NT2/D1 (cell line): ENCODE results near the gene SLC44A3.

Experiments
- DNase-seq: peaks from one replicate; pipeline ENCODE4 v3.0.0-alpha.2; 2011; ENCODE audit warnings: low read depth, low spot score
- H3K27me3 ChIP-seq: 2 replicates; pipeline ENCODE4 v1.6.0; 2011; ENCODE audit warnings: mild to moderate bottlenecking; ENCODE audit not compliant: insufficient read length, insufficient read depth
- H3K36me3 ChIP-seq: 2 replicates; pipeline ENCODE4 v1.6.1; 2011; ENCODE audit warnings: mild to moderate bottlenecking, low read length, mixed read lengths; ENCODE audit not compliant: insufficient read depth, insufficient read length
- H3K4me1 ChIP-seq: 2 replicates; pipeline ENCODE4 v1.5.1; 2011; ENCODE audit not compliant: insufficient read depth, insufficient read length
- H3K4me3 ChIP-seq: 2 replicates; pipeline ENCODE4 v1.5.1; 2011; ENCODE audit warnings: low read depth; ENCODE audit not compliant: insufficient read length
- H3K9ac ChIP-seq: 2 replicates; pipeline ENCODE4 v1.6.0; 2011; ENCODE audit warnings: low read depth; ENCODE audit not compliant: insufficient read length
- H3K9me3 ChIP-seq: 2 replicates; pipeline ENCODE4 v1.5.1; 2011; ENCODE audit warnings: mild to moderate bottlenecking, low read length; ENCODE audit not compliant: insufficient read depth
- SUZ12 ChIP-seq: IDR thresholded peaks from 2 replicates; pipeline ENCODE4 v1.6.1; 2011; ENCODE audit not compliant: insufficient read length, insufficient read depth; ENCODE audit errors: extremely low read depth
- YY1 ChIP-seq: IDR thresholded peaks from 2 replicates; pipeline ENCODE4 v1.6.1; 2011; ENCODE audit not compliant: insufficient read length, insufficient read depth
- ZNF274 ChIP-seq: IDR thresholded peaks from 2 replicates; pipeline ENCODE4 v1.6.1; 2011; ENCODE audit warnings: mild to moderate bottlenecking, low read depth, low read length

SLC44A3 gene

DNA sequence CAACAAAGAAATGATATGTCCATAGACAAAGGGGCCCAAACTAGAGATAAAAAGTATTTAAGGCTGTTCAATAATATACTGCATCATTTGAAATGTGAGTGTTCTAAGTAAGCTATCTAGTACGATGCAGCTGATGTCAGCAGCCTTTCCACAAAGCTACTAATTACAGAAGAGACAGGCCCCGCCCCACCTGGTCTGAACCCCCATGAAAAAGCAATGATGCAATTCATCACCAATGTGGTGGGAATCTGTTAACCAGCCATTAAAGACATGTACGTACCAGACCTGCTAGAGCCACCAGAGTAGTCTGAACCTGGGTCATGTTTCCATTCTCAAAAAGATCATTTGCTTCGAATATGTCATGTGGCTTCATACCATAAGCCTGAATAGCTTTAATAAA lies 81.7 kb downstream of the SLC44A3 start:
- H3K9me3 ChIP-seq: no peaks in the 10 kb centered on the region
- no peaks in the 10 kb centered on the region for H3K4me1 ChIP-seq
- TF ChIP-seq YY1 (no peak), SUZ12 (no peak), ZNF274 (no peak)
- H3K9ac ChIP-seq: no peak overlapping the region
- H3K4me3 ChIP-seq: no peak overlapping the region
- DNase-seq: no peak
- H3K27me3 ChIP-seq: no peaks in the 10 kb centered on the region
- peaks cover 83% of the 10 kb centered on the region for H3K36me3 ChIP-seq

DNA sequence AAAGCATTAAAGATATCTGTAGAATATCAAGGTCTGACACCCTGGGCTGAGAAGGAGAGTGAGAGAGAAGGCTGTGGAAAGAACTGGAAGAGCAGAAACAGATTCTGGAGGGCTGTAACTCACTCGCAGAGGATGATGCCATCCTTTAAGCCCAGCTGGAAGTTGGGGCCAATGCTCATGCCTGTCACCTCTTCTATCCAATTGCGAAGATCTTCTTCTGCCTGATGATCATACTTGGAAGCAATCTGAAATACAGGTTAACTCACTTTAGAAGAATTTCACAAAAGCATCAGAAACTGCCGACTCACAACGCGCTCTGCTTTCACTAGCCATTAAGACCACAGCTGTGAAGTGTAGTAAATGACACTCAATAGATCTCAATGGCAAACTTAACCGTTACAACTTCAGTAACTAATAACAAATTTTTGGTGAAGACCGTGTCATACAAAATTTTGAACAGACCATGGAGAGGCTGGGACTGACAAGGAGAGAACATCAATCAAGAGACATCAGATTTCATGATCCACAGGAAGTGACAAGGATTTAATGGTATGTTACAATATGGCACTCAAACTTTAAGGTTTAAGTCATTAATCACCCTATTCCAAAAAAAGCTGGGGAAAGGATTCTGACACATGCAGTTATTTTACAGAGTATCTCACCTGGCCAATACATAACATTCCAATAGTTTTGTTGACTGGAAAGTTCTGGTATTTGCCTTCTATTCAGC lies 83.3 kb downstream of the SLC44A3 start:
- H3K9ac ChIP-seq: no peak overlapping the region
- H3K9me3 ChIP-seq: no peaks in the 10 kb centered on the region
- no peaks in the 10 kb centered on the region for H3K27me3 ChIP-seq
- H3K4me3 ChIP-seq: no peak overlapping the region
- peaks cover 79% of the 10 kb centered on the region for H3K36me3 ChIP-seq
- DNase-seq: no peak
- TF ChIP-seq SUZ12 (no peak), ZNF274 (no peak), YY1 (no peak)
- peaks cover 4% of the 10 kb centered on the region for H3K4me1 ChIP-seq

GRCh38 chr1:94905207-94905606 lies 85.0 kb downstream of the SLC44A3 start:
- peaks cover 4% of the 10 kb centered on the region for H3K4me1 ChIP-seq
- DNase-seq: no peak
- H3K36me3 ChIP-seq: peaks cover 73% of the 10 kb centered on the region
- no peaks in the 10 kb centered on the region for H3K27me3 ChIP-seq
- no peaks in the 10 kb centered on the region for H3K9me3 ChIP-seq
- no peak overlapping the region for H3K9ac ChIP-seq
- TF ChIP-seq SUZ12 (no peak), ZNF274 (no peak), YY1 (no peak)
- H3K4me3 ChIP-seq: no peak overlapping the region

DNA sequence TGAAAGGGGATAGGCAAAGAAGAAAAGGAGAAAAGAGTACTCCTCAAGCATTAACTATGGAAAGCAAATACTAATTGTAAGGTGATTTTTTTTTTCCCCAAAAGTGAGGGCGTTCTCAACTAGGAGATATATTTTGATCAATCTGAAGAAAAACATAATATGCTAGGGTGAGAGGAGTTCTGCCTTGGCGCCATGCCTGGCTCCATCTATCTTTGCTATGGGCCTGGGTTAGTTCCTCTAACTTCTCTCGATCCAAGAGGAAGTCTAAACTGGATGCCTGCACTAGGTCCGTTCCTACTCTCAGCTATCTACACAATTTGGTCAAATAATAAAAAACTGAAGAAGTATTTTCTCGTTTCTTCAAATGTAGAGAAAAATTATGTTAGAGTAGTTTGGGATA lies 86.2 kb downstream of the SLC44A3 start:
- Histone ChIP-seq H3K27me3 (no peaks in the 10 kb centered on the region), H3K4me3 (no peak overlapping the region), H3K9me3 (no peaks in the 10 kb centered on the region), H3K9ac (no peak overlapping the region), H3K36me3 (peaks cover 74% of the 10 kb centered on the region), H3K4me1 (peaks cover 8% of the 10 kb centered on the region)
- no peak for TF ChIP-seq SUZ12
- no peak for DNase-seq

GRCh38 chr1:94907136-94907535 lies 87.0 kb downstream of the SLC44A3 start:
- Histone ChIP-seq H3K36me3 (peaks cover 69% of the 10 kb centered on the region), H3K9ac (no peak overlapping the region), H3K27me3 (no peaks in the 10 kb centered on the region), H3K4me3 (no peak overlapping the region), H3K9me3 (no peaks in the 10 kb centered on the region), H3K4me1 (peaks cover 8% of the 10 kb centered on the region)
- DNase-seq: no peak
- no peak for TF ChIP-seq ZNF274
- no peak for TF ChIP-seq YY1
- no peak for TF ChIP-seq SUZ12

DNA sequence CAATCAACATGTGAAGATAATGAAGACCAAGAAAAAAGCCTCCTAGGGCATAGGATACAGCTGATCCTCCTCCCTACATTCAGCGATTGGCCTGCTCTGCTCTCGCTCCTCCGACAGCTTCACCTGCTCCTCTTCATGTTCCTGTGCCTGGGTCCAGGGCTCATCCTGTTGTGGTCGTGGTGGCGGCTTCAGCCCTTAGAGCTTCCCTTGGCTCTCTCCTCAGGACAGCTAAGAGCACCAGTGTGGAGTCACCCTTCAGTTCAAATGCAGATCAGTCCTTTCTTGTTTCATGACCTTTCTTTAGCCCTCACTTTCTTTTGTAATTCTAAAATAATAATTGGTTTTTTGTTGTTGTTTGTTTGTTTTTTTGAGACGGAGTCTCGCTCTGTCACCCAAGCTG lies 88.0 kb downstream of the SLC44A3 start:
- Histone ChIP-seq H3K36me3 (peaks cover 62% of the 10 kb centered on the region), H3K4me1 (peaks cover 8% of the 10 kb centered on the region), H3K9me3 (no peaks in the 10 kb centered on the region), H3K4me3 (no peak overlapping the region), H3K9ac (no peak overlapping the region), H3K27me3 (no peaks in the 10 kb centered on the region)
- TF ChIP-seq SUZ12 (no peak), ZNF274 (no peak), YY1 (no peak)
- no peak for DNase-seq

DNA sequence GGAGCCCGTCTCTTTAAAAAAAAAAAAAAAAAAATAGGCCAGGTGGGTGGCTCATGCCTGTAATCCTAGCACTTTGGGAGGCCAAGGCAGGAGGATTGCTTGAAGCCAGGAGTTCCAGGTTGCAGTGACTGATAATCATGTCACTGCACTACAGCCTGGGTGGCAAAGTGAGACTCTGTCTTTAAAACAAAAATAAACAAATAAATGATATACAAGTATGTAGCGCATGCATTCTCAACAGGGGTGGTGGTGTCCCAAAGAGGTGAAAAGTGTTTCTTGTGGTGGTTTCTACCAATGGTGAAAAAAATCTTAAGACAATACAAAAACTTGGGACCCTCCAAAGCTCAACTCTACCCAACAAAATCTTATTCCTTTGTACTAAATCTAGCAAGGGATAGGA lies 88.8 kb downstream of the SLC44A3 start:
- no peak for TF ChIP-seq YY1
- no peak for TF ChIP-seq SUZ12
- TF ChIP-seq ZNF274: no peak
- Histone ChIP-seq H3K4me3 (no peak overlapping the region), H3K9ac (no peak overlapping the region), H3K36me3 (peaks cover 63% of the 10 kb centered on the region), H3K27me3 (no peaks in the 10 kb centered on the region), H3K4me1 (peaks cover 8% of the 10 kb centered on the region), H3K9me3 (no peaks in the 10 kb centered on the region)
- DNase-seq: no peak
